Femur (tissue), 1 donor: ENCODE data around the gene FLNC.

ENCODE experiments used
- DNase-seq: peaks from one replicate; pipeline ENCODE4 v3.0.0-alpha.2; 2017

The FLNC gene

DNA sequence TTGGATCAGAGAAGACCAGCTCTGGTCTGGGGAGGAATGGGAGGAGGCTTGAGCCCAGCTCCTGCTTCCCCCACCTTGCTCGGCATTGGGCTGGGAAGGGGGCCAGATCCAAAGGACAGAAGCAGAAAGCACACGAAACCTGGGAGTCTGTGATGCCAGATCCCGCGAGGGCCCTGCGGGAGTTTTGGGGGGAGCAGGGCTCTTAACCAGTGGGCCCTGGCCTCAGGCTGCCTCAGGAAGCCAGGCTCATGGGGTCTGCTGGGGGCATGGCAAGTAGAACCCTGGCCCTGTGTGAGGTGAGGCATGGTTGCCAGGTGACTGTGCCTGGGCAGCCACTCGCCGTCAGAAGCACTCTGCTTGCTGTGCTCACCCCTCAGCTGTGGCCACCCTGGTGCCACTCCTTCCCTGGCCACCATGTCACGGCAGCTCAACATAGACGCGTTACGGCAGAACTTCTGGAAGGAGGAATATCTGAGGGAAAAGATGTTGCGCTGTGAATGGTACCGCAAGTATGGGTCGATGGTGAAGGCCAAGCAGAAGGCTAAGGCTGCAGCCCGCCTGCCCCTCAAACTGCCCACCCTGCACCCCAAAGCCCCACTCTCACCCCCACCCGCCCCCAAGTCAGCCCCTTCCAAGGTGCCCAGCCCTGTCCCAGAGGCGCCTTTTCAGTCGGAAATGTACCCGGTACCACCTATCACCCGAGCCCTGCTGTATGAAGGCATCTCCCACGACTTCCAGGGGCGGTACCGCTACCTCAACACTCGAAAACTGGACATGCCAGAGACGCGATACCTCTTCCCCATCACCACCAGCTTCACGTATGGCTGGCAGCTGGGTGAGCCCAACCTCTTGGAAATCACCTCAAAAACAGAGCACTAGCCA is 36.0 kb downstream of the FLNC start:
- no peak for DNase-seq

DNA sequence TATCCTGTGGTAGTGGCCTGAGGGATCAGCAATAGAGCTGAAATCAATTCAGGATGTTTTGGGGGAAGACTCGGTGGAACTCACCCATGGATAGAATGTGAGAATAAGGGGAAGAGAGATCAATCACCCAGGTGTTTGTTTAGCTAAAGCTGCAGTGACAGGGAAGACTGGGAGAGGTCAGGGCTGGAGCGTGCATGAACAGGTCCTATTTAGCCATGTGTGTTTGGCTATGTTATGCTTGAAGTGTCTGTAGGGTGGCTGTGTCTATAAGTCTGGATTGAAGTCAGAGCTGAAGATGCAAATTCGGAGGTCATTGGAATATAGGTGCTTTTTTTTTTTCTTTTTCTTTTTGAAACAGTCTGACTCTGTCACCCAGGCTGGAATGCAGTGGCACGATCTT is 37.0 kb downstream of the FLNC start:
- no peak for DNase-seq

DNA sequence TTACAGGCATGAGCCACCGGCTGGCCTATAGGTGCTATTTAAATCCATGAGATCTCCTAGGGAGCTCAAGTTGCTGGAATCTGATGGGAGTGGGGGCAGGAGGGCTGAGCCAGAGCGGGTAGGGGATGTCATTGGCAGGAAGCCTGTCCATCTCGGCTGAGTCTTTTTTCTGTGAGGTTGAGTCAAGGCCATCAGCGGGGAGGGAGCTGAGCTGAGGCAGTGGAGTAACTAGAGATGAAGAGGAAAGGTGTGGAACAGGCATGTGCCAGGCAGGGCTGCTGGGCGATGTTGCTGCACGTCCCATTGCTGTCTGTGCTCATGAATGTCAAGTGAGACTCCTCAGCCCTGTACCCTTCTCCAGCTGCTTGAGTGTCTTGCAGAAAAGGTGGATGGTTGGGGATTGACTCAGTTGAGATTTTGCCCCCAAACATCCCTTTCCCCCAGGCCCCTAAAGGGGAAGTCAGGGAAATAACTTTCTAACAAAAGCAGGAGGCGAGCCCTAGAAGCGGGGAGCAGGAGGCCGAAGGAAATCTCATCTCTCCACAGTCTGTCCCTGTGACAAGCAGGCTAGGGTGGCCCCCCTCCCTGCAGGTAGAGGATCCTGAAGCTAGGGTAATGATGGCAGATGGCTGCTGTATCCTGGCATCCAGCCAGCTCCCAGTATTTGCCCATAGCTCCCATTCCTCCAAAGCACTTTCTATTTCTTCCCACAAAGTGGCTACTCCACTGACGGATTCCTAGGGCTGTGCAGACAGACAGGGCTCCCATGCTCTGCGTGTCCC is 37.8 kb downstream of the FLNC start:
- no peak for DNase-seq

DNA sequence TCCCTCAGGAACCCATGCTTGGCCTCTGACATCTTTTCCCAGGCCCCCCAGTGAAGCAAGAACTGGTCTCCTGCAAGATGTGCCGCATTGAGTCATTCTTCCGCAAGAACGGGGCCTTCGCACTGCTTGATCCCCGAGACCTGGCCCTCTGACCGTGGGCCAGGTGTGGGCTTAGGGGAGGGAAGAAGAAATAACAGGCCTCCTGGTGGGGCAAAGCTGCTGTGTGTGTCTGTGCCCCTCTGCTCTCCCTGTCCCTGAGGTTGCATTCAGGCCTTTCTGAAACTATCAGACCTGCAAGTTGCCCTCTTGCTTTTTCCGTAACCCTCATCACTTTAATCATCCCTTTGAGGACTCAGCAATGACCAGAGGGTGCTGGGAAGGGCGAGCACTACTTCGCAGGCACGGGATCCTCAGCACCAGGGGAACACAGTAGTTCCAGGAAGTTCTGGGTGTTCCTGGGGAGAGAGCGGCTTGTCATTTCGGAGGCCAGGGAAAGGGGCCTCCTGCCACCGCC is 38.5 kb downstream of the FLNC start:
- no peak for DNase-seq

DNA sequence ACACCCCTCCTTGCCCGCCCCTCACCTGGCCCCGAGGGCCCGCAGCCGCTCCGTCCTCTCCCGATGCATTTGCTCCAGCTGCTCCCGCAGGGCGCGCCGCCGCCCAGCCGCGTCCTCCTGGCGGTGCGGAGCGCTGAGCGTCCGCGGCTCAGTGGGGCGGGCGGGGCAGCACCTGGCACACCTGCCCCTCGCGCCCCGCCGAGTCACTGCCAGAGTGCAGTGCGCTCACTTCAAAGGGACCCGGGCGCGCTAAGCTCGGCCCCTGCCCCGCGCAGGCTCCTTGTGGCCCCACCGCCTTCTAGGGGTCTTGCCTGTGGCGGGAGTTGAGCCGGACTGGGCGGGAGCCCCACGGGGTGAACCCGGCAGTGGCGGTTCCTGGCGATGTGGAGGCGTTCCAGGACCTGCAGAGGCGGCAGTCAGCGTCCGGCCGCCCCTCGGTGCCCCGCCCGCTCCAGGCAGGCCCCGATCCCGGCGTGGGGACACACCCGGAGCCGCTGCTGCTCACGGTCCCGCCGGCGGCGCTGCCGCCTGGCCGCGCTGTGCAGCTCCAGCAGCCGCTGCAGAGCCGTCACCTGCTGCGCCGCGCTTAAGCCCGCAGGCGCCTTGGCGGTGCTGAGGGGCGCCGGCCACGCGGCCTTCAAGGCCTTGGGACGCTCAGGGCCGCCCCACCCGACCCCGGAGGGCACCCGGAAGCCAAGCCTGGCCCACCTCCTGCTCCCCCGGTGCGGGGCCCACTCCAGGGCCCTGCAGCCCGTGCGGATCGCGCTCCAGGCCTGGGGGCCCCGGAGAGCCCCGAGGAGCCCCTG is 39.1 kb downstream of the FLNC start:
- peak; percentile 60 for DNase-seq

DNA sequence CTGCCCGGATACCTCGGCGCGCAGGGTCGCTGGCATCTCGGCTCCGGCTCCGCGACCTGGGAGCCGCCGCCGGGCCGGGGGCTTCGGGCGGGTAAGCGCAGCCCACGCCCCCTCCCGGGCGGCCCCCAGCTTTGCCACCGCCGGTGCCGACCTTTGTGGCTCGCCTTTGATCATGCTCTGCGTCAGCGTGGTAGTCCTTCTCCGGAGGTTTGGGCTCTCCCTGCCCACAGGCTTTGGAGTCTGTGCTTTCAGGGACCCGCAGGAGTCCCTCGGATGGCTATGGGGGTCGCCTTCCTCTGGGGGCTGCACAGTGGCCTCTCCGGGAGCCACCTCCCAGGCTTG is 39.7 kb downstream of the FLNC start:
- no peak for DNase-seq

DNA sequence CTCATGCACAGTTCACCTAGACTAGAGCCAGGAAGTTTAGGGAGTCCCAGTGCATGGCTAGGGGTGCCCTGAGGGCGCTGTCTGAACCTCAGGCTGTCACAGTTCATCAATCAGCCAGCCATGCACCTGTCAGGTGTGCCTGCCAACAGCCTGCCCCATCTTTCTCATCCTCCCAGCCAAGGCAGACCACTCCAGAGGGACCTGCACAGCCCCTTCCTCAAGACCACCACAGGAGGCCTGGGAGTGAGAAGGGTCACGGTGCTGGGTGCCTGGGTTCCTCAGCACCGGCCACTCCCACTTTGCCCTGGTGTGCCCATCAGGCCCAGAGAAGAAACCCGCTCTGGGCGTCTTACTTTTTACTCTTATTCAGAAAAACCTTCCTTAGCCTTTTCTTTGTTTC is 40.8 kb downstream of the FLNC start:
- DNase-seq, result no peak

DNA sequence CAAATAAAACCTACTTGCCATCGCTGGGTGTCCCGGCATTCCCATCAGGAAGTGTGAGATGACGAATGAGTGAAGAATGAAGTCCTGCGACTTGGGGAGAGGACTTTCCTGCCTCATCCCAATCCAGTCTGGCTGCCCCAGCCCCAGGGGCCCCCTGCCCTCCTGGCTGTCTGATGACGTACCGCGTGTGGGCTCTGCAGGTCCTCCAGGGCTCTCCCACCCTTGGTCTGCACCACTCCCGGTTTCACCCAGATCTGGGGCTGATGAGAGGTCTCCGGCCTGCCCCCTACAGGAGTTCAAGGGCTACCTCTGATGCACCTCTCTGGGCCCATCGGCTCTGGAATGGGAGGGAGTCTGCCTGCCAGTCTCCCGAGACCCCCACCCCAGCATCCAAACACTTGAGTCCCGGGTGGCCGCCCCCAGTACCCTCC is 42.2 kb downstream of the FLNC start:
- no peak for DNase-seq

DNA sequence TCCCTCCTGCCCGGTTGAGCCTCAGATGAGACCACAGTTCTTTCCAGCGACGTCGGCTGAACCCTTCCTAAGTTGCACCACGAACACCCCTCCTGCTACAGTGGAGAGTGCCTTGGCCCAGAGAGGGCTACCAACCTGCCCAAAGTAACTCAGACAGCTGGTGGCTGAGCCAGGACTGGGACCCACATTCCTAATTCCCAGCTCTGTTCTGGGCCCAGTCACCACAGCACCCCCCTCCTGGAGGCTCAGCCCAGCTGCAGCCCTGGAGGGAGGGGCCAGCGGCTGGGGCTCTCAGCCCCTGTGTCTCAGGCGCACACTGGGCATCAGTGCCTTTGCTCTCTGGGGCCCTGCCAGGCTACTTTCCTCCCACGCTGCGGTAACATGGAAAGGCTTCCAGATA is 43.0 kb downstream of the FLNC start:
- no peak for DNase-seq

DNA sequence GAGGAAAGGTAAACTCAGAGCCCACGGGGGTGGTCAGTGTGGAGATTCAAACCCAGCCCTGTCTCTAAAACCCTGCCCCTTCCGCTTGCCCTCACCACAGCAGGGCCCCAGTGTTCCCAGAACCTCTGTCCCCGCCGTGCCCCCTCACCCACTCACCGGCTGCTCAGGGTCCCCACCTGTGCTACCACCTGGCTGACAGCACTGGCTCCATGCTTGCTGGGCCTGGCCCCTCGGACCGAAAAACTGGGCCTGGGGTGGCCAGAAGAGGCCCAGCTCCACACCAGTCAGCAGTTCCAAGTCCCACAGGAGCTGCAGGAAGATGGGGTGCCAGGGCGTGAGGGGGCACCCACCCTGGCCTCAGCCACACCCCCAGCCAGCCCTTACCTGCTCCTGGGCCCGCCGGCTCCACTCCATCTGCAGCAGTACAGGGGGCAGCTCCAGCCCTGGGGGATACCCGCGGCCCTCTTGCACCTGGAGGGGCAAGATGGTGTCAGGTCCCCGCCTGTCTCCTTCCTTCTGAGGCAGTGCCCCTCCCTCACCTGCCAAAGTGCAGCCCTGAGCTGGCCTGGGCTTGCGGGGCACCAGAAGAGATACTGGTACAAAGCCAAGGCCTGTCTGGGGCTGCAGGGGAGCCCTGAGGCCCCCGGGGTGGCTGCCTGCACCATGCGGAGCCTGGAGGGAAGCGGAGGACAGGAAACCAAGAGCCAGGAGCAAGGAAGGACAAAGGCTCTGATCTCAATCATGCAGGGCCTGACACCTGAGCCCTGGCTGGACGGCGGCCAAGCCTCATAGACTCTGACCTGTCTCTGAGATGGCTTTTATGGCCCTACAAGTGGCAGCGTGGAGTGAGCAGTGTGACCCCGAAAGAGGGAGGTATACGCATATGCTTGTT is 44.2 kb downstream of the FLNC start:
- no peak for DNase-seq

DNA sequence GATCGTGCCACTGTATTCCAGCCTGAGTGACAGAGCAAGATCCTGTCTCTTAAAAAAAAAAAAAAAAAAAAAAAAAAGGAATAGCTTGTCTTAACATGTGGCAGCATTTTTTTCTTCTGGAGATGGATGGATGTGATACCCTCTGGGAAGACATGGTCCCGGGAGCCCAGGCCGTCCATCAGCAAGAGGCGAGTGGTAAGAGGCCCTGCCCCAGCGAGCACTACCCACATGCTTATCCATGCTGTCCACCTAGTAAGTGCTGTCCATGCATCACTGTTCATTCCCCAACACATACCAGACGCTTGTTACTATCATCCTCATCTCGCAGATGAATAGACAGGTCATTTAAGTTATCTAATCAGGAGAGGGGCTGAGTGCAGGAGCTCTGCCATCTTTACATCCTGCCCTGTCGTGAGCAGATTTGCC is 45.3 kb downstream of the FLNC start:
- no peak for DNase-seq

DNA sequence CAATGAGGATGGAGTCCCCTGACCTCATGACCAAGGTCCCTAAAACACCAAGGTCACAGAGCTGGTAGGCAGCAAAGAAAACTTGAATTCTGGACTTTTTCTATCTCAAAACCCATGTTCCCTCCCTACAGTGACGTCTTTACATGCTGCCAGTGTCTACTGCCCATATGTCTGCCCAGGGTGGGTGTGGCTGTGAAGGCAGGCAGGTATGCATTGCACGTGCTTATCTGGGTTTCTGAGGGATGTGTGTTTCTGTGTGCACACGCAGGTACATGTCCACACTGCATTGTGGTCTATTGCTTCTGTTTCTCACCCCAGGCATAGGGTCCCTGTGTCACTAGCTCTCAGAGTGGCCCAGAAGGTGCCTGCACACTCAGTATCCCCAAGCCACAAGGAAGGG is 45.9 kb downstream of the FLNC start:
- no peak for DNase-seq

DNA sequence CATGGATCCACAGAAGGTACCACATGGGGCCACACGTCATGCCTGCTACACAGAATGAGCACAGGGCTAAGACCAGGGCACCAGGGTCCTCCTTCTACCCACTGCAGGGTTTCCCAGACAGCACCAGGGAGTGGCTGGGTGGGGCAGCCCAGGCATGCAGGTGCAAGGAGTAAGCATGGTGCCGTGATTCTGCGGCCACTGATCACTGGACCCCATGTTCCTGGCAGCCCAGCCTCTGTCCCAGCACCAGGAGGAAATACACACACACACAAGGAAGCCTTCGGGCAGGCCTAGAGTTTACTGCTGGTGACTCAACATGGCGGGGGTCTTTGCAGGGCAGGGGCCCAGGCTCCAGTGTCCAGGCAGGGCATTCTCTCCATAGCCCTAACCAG is 46.4 kb downstream of the FLNC start:
- no peak for DNase-seq

DNA sequence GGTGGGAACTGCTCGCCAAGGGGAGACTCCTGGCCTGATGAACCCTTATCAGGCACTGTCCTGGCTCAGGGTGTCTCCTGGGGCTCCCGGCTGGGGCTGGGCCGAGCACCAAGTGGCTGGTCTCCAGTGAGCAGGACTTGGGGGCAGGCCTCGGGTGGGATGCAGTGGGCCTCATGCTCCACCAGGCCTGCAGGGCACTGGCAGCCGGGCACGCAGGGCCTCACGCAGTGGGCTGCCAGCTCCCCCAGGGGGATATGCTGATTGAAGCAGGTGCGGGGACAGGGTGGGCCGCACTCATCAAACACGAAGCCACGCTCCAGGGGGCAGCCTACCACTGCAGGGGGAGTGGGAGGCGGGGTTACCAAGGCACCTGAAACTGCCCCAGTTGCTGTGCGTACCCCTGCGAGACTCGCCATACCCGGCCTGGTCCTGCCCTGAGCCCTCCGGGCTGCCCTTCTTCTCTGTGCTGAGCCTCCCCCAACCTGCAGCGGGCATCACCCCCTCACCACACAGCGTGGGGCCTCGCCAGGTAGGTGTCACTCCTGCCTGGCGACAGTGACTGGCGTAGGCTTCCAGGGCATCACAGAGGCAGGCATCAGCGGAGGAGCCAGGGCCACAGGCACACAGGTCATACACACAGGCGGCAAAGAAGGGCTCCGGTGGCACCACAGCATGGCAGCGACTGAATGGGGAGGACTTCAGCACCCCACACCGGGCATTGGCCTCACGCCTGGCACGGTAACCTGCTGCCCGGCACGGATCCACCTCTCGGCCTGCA is 47.0 kb downstream of the FLNC start:
- DNase-seq, result no peak

DNA sequence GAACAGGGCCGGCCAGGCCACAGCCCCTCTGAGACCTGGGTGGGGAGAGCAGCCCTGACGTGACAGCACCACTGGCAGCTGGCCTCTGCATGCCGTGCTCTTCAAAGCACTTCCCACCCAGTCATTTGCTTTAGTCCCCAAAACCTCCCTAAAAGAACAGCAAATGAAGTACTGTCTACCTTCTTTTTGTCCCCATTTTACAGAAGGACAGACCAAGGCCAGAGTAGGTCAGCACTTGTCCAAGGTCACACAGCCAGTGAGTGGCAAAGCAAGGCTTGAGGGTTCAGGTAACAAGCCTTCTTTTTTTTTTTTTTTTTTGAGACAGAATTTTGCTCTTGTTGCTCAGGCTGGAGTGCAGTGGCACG is 47.5 kb downstream of the FLNC start:
- no peak for DNase-seq

DNA sequence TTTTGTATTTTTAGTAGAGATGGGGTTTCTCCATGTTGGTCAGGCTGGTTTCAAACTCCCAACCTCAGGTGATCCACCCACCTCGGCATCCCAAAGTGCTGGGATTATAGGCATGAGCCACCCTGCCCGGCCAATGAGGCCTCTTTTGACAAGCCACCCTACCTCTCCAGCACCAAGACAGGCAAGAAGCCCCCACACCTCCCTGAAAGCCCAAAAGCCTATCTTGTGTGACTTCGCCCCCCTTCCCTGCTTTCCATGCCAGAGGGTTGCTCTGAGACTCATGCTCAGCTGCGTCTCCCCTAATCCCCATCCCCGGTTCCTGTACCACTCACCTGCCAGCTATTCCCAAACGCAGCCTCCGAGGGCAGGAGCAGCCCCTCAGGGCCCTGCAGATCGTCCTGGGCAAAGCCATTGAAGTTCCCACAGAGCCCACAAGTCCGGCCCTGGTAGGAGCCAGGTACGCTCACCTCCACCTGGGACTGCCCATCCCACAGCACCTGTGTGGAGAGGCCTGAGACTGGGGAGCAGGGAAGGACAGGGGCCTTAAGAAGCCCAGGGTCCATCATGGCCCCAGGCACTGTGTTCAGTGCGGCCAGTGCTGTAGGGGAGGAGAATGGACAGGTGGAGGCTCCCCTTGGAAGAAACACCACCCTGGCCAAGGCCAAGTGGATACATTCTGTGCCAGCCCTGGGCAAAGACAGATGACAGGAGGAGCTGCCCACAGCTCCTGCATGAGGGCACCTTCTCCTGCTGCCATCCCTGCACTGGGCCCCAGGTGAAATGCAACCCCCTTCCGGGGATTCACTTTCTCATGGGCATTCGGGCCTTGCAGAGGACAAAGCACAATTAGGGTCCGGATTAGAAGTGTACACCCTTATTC is 48.3 kb downstream of the FLNC start:
- no peak for DNase-seq

DNA sequence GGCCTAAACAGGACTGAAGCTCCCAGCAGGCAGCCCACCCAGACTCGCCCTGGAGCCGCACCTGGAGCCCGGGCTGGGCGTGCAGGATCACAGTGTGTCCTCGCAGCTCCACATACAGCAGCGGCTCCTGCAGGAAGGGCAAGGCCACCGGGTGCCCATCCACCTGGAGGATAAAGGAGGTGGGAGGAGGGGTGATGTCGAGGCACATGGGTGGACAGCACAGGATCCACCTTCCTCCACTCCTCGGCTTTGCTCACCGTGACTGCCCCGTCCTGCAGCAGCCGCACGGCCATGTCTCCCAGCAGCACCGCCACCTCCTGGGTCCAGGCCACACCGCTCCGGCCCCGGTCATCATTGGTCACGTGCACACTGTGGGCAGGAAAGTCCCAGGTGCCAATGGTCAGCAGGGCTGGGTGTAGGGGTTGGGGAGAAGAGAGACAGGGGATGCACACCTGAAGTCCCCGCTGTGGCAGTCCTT is 49.3 kb downstream of the FLNC start:
- no peak for DNase-seq

DNA sequence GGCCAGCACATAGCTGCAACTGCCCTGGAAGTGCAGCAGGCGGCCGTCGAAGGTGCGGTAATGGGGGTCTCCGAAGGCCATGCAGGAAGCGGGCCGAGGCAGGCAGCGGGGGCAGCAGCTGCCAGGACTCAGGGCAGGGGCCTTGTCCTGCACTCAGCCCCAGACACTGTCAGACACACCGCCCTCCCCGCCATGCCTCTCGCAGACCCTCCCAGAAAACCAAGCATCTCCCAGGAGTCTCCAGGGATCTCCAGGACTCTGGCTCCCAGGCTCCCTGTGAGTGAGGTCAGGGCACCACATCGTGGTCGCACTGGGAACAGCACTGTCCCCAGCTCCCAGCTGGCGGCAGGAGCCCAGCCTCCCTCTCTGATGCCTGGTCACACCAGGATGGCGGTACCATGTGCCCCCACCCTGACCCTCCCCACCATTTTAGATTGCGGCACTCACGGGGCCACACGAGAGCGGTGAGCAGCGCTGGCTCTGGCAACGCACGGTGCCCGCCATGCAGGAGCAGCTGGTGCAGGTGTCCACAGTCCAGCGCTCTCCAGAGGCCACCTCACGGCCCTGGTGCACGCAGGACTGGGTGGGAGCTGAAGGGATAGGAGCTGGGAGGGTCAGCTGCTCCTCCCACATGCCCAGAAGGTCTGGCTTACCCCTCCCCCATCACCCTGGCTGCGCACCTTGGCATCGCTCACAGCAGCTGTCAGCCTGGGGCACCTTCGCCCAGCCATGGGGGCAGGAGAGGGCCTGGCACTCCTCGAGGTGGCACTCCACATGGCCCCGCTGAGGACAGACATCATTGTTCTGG is 49.9 kb downstream of the FLNC start:
- peak; percentile 80 for DNase-seq

DNA sequence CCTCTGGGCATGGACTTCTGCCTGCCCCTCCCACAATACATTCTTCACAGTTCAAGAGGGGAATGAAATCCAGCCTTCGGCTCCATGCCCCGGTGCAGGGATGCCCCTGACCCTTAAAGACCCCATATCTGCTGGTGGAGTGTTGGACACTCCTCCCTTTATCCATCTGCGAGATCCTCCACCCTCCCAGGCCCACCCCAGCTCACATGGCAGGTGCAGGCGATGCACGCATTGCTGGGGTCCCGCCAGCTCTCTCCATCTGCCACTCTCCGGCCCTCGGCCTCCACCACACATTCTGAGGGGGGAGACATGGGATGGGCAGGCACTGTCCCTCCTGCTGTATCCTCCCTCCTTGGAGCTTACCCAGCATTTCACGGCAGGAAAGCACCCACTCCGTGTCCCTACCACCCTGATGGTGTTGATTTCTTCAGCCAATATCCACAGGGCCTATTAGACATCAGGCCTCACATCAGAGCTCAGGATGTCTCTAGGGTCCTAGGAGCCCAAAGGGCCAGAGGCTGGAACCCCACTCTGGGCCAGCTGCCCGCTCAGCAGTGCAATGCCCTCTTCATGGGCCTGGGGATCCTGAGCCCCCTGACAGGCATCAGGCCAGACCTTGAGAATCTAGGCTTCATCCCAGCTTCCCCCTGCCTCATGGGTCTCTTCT is 50.7 kb downstream of the FLNC start:
- DNase-seq, result no peak
